Endothelial cell of umbilical vein (primary cell): Measurements from ENCODE around the gene ASB2. TPM values are rescaled to one million over a fixed set of nuclear protein-coding genes. Genes with fewer than 3 reads are reported as not detected.

Experiments used
- BruUV-seq: library from RNA; stranded (reverse); fragments of 400-500 nt; replicated peaks from 2 replicates; lab custom pipeline; 2021; lab: Mats Ljungman, UMichigan
- CTCF ChIA-PET: fragments of 300-600, 350-600 bp; sonication (Branson Sonifier 250); formaldehyde crosslinking; loops from one replicate; lab custom pipeline; 2021; ENCODE audit warnings: antibody characterized with exemption, inconsistent platforms; lab: Charles Lee
- POLR2A ChIA-PET: fragments of 300-600, 350-600 bp; sonication (Branson Sonifier 250); formaldehyde crosslinking; loops from one replicate; lab custom pipeline; 2021; ENCODE audit warnings: antibody characterized with exemption, inconsistent platforms; lab: Charles Lee
- DNase-seq: peaks from one replicate; pipeline ENCODE4 v3.0.0-alpha.2; 2011; ENCODE audit warnings: low read depth, low spot score
- FAIRE-seq: peaks from 2 replicates; lab custom pipeline; 2011; peaks lifted over from hg19 to GRCh38; lab: Jason Lieb, UNC
- H2AFZ ChIP-seq: 2 replicates; pipeline ENCODE4 v1.6.0; 2012; ENCODE audit warnings: low read depth, low read length, control low read depth, inconsistent platforms
- H3K27ac ChIP-seq: 2 replicates; pipeline ENCODE4 v1.5.1; 2011; ENCODE audit warnings: low read depth, mild to moderate bottlenecking, control low read depth, low read length, moderate library complexity; ENCODE audit not compliant: insufficient read depth
- H3K27me3 ChIP-seq, 2 experiments: 2 replicates each; pipeline versions ENCODE4 v1.6.0 to v1.6.1; 2011; ENCODE audit warnings: low read length in 2 of 2, mixed read lengths in 1 of 2; ENCODE audit not compliant: control insufficient read depth in 2 of 2, insufficient read depth in 2 of 2
- H3K36me3 ChIP-seq, 2 experiments: 2 replicates in 1 of 2; 3 replicates in 1 of 2; pipeline ENCODE4 v1.5.1; 2011; ENCODE audit warnings: low read length in 2 of 2, mild to moderate bottlenecking in 1 of 2, moderate library complexity in 1 of 2; ENCODE audit not compliant: control insufficient read depth in 2 of 2, insufficient read depth in 2 of 2; ENCODE audit errors: extremely low read depth in 1 of 2
- H3K4me1 ChIP-seq: 3 replicates; pipeline ENCODE4 v1.5.1; 2011; ENCODE audit warnings: mild to moderate bottlenecking, low read length; ENCODE audit not compliant: control insufficient read depth, insufficient read depth; ENCODE audit errors: extremely low read depth
- H3K4me2 ChIP-seq: 2 replicates; pipeline ENCODE4 v1.6.1; 2011; ENCODE audit warnings: low read length, control low read depth, mixed read lengths; ENCODE audit not compliant: insufficient read depth
- H3K4me3 ChIP-seq, 3 experiments: fragments of 200-600 bp in 1 of 3; sonication (generic), shearing (Covaris generic) in 1 of 3; replicated peaks in 1 of 3; 2 replicates each; pipeline ENCODE4 v1.5.1; 2011 to 2016; ENCODE audit warnings: control low read depth in 3 of 3, low read length in 3 of 3, mild to moderate bottlenecking in 2 of 3, inconsistent platforms in 1 of 3, low read depth in 1 of 3, moderate library complexity in 1 of 3; ENCODE audit not compliant: insufficient read depth in 1 of 3
- H3K79me2 ChIP-seq: 2 replicates; pipeline ENCODE4 v1.6.0; 2012; ENCODE audit warnings: low read length, inconsistent platforms; ENCODE audit not compliant: control insufficient read depth, insufficient read depth
- H3K9ac ChIP-seq: replicated peaks from 2 replicates; pipeline ENCODE3; 2011; ENCODE audit warnings: low read length, control low read depth; ENCODE audit not compliant: insufficient read depth; ENCODE audit errors: extremely low read depth
- H3K9me1 ChIP-seq: replicated peaks from 3 replicates; pipeline ENCODE4 v1.6.0; 2011; ENCODE audit warnings: mild to moderate bottlenecking, low read length; ENCODE audit not compliant: control insufficient read depth, insufficient read depth; ENCODE audit errors: extremely low read depth
- H3K9me3 ChIP-seq: replicated peaks from 2 replicates; pipeline ENCODE4 v1.5.1; 2012; ENCODE audit warnings: low read length, inconsistent platforms; ENCODE audit not compliant: control insufficient read depth, insufficient read depth
- H4K20me1 ChIP-seq: replicated peaks from 2 replicates; pipeline ENCODE3; 2011; ENCODE audit warnings: mild to moderate bottlenecking, low read length; ENCODE audit not compliant: control insufficient read depth, insufficient read depth; ENCODE audit errors: extremely low read depth
- CTCF ChIP-seq, 2 donors: IDR thresholded peaks; 1 replicate in 1 of 2; 2 replicates in 1 of 2; pipeline ENCODE4 v1.5.1; 2011; ENCODE audit warnings: low read length in 2 of 2, mild to moderate bottlenecking in 2 of 2, moderate library complexity in 2 of 2, control low read depth in 1 of 2, inconsistent platforms in 1 of 2, low read depth in 1 of 2; ENCODE audit not compliant: insufficient read depth in 1 of 2; ENCODE audit errors: extremely low read depth in 1 of 2
- EZH2 ChIP-seq: IDR thresholded peaks from 2 replicates; pipeline ENCODE4 v1.6.1; 2012; ENCODE audit warnings: borderline replicate concordance, low read depth, mild to moderate bottlenecking, moderate library complexity, low read length, inconsistent platforms; ENCODE audit not compliant: severe bottlenecking
- FOS ChIP-seq: IDR thresholded peaks from 2 replicates; pipeline ENCODE4 v1.6.1; 2011; ENCODE audit warnings: mild to moderate bottlenecking, low read length, moderate library complexity, borderline replicate concordance; ENCODE audit not compliant: insufficient read depth
- GATA2 ChIP-seq: IDR thresholded peaks from 2 replicates; pipeline ENCODE4 v1.7.0; 2011; ENCODE audit warnings: low read depth, mild to moderate bottlenecking, moderate library complexity, mixed read lengths, low read length; ENCODE audit not compliant: insufficient read length, insufficient read depth
- JUN ChIP-seq: IDR thresholded peaks from 2 replicates; pipeline ENCODE4 v1.6.1; 2011; ENCODE audit warnings: borderline replicate concordance, low read depth; ENCODE audit not compliant: insufficient read length, insufficient read depth
- MAX ChIP-seq: IDR thresholded peaks from 2 replicates; pipeline ENCODE4 v1.6.1; 2011; ENCODE audit not compliant: insufficient read depth, insufficient read length
- MYC ChIP-seq: IDR thresholded peaks from one replicate; pipeline ENCODE4 v1.6.1; 2011; ENCODE audit warnings: mild to moderate bottlenecking, low read depth, low read length
- POLR2A ChIP-seq: IDR thresholded peaks from 2 replicates; pipeline ENCODE4 v1.6.1; 2012; ENCODE audit warnings: low read depth, mild to moderate bottlenecking, control low read depth, low read length
- POLR2AphosphoS5 ChIP-seq: IDR thresholded peaks from 2 replicates; pipeline ENCODE4 v1.6.1; 2012; ENCODE audit warnings: low read depth, mild to moderate bottlenecking, control low read depth, low read length, moderate library complexity; ENCODE audit not compliant: insufficient read depth
- dilution Hi-C: fragments of 300-500 bp; cut with MboI; formaldehyde crosslinking; loops from one replicate; pipeline ENCODE4 v1.15.0; 2019; ENCODE audit warnings: low sequenced_read_pairs; ENCODE audit not compliant: extremely low pct_ligation_motif_present
- intact Hi-C: fragments of 100-400 bp; cut with micrococcal nuclease; formaldehyde crosslinking; loops from one replicate; pipeline ENCODE4 v1.10.0; 2022
- polyA plus RNA-seq, 4 experiments: library from polyadenylated mRNA; depleted of rRNA in 3 of 4; stranded (reverse) in 3 of 4; unstranded in 1 of 4; fragments of >200 nt; gene quantifications; 2 replicates each; pipeline versions ENCODE4 v1.2.1 to v1.2.3, GENCODE V29; 2011 to 2012; ENCODE audit warnings: missing spikeins in 1 of 4
- total RNA-seq: library from RNA; stranded (reverse); gene quantifications from 2 replicates; pipeline ENCODE4 v1.2.3, GENCODE V29; 2021

ASB2 gene
- total and polyA plus RNA-seq, 2 donors (not counting 3 experiments of a cell fraction or from before 2014, with no cell fraction given) = not detected

- H2AFZ ChIP-seq = no peak overlapping the region
- H3K27ac ChIP-seq = no peak overlapping the region
- dilution Hi-C loops (no loop called here), intact Hi-C loops (no loop called here)
- H3K4me3 ChIP-seq = no peak overlapping the region
- H3K4me2 ChIP-seq = no peak overlapping the region
- CTCF ChIA-PET = interaction anchor here (4.3 kb wide), 1 partner anchor 40 kb away, joined by 37 read pairs; no protein-coding TSS in a partner anchor
- no peaks in the 10 kb centered on the region for H3K9me1 ChIP-seq
- no peak for FAIRE-seq
- no peaks in the 10 kb centered on the region for H3K79me2 ChIP-seq
- DNase-seq = no peak
- no TSS peak for BruUV-seq
- H3K36me3 ChIP-seq = no peaks in the 10 kb centered on the region
- no peak overlapping the region for H3K9ac ChIP-seq
- no peaks in the 10 kb centered on the region for H3K27me3 ChIP-seq
- POLR2A ChIA-PET = no interaction called here
- no peaks in the 10 kb centered on the region for H3K9me3 ChIP-seq
- no peaks in the 10 kb centered on the region for H3K4me1 ChIP-seq
- H4K20me1 ChIP-seq = no peaks in the 10 kb centered on the region
- TF ChIP-seq EZH2 = no peak
- TF ChIP-seq POLR2AphosphoS5 = no peak
- TF ChIP-seq GATA2 = no peak
- no peak for TF ChIP-seq MYC
- TF ChIP-seq POLR2A = no peak
- TF ChIP-seq JUN = no peak
- TF ChIP-seq MAX = no peak
- TF ChIP-seq FOS = no peak
- TF ChIP-seq CTCF (IDR thresholded peaks at IDR 0.05; ENCODE audit: extremely low read depth in 1 of 2, insufficient read depth in 1 of 2, low read depth in 1 of 2, low read length in 2 of 2) = no peak
Measured at GRCh38 chr14:93980456-93981201, 4.3 kb upstream of the ASB2 start.
